Smooth muscle cell (in vitro differentiated cells): ENCODE results near the gene PCBP3. TPM values are rescaled to one million over a fixed set of nuclear protein-coding genes. Genes with fewer than 3 reads are reported as not detected.

Experiments
- DNase-seq: peaks from one replicate; lab custom pipeline; 2025; ENCODE audit not compliant: unreplicated experiment; lab: John Stamatoyannopoulos, UW
- H2AFZ ChIP-seq: fragments of 200-600 bp; sonication (generic); 2 replicates; pipeline ENCODE4 v1.6.0; 2016; ENCODE audit warnings: antibody characterized with exemption, low read depth, mild to moderate bottlenecking
- H3F3A ChIP-seq: fragments of 200-600 bp; sonication (generic); 2 replicates; pipeline ENCODE4 v1.6.0; 2017; ENCODE audit warnings: antibody characterized with exemption, low read depth
- H3K27ac ChIP-seq: fragments of 200-600 bp; sonication (generic); 2 replicates; pipeline ENCODE4 v1.5.1; 2016; ENCODE audit warnings: low read depth, mild to moderate bottlenecking
- H3K27me3 ChIP-seq: fragments of 200-600 bp; sonication (generic); 2 replicates; pipeline ENCODE4 v1.6.1; 2016; ENCODE audit warnings: low read depth, mild to moderate bottlenecking
- H3K36me3 ChIP-seq: fragments of 200-600 bp; sonication (generic); 2 replicates; pipeline ENCODE4 v1.5.1; 2016; ENCODE audit warnings: low read depth
- H3K4me1 ChIP-seq: fragments of 200-600 bp; sonication (generic); 2 replicates; pipeline ENCODE4 v1.5.1; 2016; ENCODE audit warnings: low read depth
- H3K4me2 ChIP-seq: fragments of 200-600 bp; sonication (generic); 2 replicates; pipeline ENCODE4 v1.6.0; 2016; ENCODE audit warnings: mild to moderate bottlenecking
- H3K4me3 ChIP-seq: fragments of 200-600 bp; sonication (generic); 2 replicates; pipeline ENCODE4 v1.5.1; 2016; ENCODE audit warnings: mild to moderate bottlenecking
- H3K79me2 ChIP-seq: fragments of 200-600 bp; sonication (generic); 2 replicates; pipeline ENCODE4 v1.6.0; 2016; ENCODE audit warnings: low read depth, mild to moderate bottlenecking
- H3K9ac ChIP-seq: fragments of 200-600 bp; sonication (generic); 2 replicates; pipeline ENCODE4 v1.6.0; 2016; ENCODE audit warnings: low read depth
- H3K9me3 ChIP-seq: fragments of 200-600 bp; sonication (generic); replicated peaks from 2 replicates; pipeline ENCODE4 v1.5.1; 2016; ENCODE audit warnings: low read depth
- H4K20me1 ChIP-seq: fragments of 200-600 bp; sonication (generic); 2 replicates; pipeline ENCODE4 v1.6.0; 2016; ENCODE audit warnings: low read depth
- CTCF ChIP-seq: fragments of 200-600 bp; sonication (generic); IDR thresholded peaks from 2 replicates; pipeline ENCODE4 v1.5.1; 2017; ENCODE audit warnings: borderline replicate concordance, mild to moderate bottlenecking, antibody characterized with exemption; ENCODE audit not compliant: insufficient read depth, poor library complexity, severe bottlenecking
- WGBS: methylation state at CpG from one replicate; pipeline ENCODE4 v1.1.7; 2016; ENCODE audit warnings: low lambda C conversion rate; 5-methylcytosine and 5-hydroxymethylcytosine counted together
- polyA plus RNA-seq: library from polyadenylated mRNA; unstranded; fragments of >200 nt; fragmentation: Nextera tagmentation; extraction: Ambion mirVana; gene quantifications from 2 replicates; pipeline ENCODE4 v1.2.1, GENCODE V29; 2016
- total RNA-seq: library from RNA; depleted of rRNA; stranded (reverse); fragments of >200 nt; gene quantifications from 2 replicates; pipeline ENCODE4 v1.2.3, GENCODE V29; 2014

Gene PCBP3
- total and polyA plus RNA-seq, 2 experiments from 2014 or later: 8.9 to 23.1 TPM

DNA sequence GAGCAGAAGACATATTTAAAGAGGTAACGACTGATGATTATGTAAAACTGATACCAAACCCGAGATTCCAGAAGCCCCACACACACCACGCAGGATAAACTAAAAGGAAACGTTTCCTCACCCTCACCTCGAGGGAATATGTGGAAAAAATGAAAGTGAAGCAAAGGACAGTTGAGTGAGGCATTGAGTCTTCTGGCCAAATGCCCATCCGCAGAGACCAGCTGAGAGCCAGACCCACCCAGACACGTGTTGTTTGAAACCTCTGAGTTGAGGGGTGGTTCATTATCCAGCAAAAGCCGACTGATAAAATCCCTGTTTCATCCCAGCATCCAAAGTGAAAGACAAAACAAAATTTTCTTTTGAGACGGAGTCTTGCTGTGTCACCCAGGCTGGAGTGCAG, 29.6 kb upstream of the PCBP3 start:
- Histone ChIP-seq H4K20me1 (no peaks in the 10 kb centered on the region), H3F3A (peaks cover 7% of the 10 kb centered on the region), H3K79me2 (no peaks in the 10 kb centered on the region), H3K9me3 (no peaks in the 10 kb centered on the region), H2AFZ (no peak overlapping the region), H3K4me3 (no peak overlapping the region), H3K36me3 (no peaks in the 10 kb centered on the region), H3K4me1 (peaks cover 11% of the 10 kb centered on the region), H3K27ac (peak overlapping the region; percentile 9), H3K4me2 (no peak overlapping the region), H3K9ac (no peak overlapping the region), H3K27me3 (no peaks in the 10 kb centered on the region)
- DNase-seq: no peak
- TF ChIP-seq CTCF: no peak
- WGBS: 63% methylated on average over 9 of the region's 9 CpGs

DNA sequence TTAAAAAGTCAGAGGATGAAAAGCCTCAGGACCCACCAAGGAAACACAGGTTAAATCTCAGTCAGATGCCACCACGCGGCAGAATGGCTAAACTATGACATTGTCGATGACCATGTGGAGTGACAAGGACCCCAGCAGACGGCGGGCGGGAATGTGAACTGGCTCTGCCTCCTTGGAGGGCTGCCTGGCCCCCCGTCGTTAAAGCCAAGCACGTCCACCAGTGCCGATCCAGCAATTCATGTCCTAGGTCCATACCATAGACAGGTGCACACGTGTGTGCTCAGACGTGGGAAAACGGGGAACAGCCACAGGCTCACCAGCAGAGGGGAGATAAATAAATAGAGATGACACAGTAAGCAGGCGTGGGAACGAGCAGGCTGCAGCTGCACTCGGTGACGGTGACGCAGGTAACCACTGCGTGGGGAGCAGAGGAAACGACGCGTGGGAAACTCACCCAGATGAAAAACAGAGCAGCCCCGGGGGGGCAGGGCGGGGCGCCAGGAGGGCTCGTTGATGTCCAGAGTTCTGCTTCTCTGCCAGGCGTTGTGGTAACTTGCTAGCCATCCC, 28.3 kb upstream of the PCBP3 start:
- Histone ChIP-seq H3K9me3 (no peaks in the 10 kb centered on the region), H3K36me3 (no peaks in the 10 kb centered on the region), H3K4me2 (no peak overlapping the region), H3K4me3 (no peak overlapping the region), H4K20me1 (no peaks in the 10 kb centered on the region), H3K4me1 (peaks cover 11% of the 10 kb centered on the region), H3K79me2 (no peaks in the 10 kb centered on the region), H3F3A (peaks cover 7% of the 10 kb centered on the region), H3K27me3 (no peaks in the 10 kb centered on the region), H2AFZ (no peak overlapping the region), H3K9ac (no peak overlapping the region), H3K27ac (no peak overlapping the region)
- 78% methylated on average over 27 of the region's 27 CpGs for WGBS
- TF ChIP-seq CTCF: no peak
- DNase-seq: no peak

- H3K4me2 ChIP-seq: peak overlapping the region; percentile 64
- no peaks in the 10 kb centered on the region for H3K27me3 ChIP-seq
- no peaks in the 10 kb centered on the region for H3K36me3 ChIP-seq
- TF ChIP-seq CTCF: no peak
- peaks cover 11% of the 10 kb centered on the region for H3K4me1 ChIP-seq
- WGBS: 70% methylated on average over 19 of the region's 19 CpGs
- H3K4me3 ChIP-seq: no peak overlapping the region
- H3F3A ChIP-seq: peaks cover 7% of the 10 kb centered on the region
- no peaks in the 10 kb centered on the region for H3K79me2 ChIP-seq
- peak overlapping the region; percentile 70 for H3K9ac ChIP-seq
- no peak for DNase-seq
- no peaks in the 10 kb centered on the region for H4K20me1 ChIP-seq
- no peak overlapping the region for H2AFZ ChIP-seq
- peak overlapping the region; percentile 94 for H3K27ac ChIP-seq
- no peaks in the 10 kb centered on the region for H3K9me3 ChIP-seq
Measured at GRCh38 chr21:45617021-45617921, 26.3 kb upstream of the PCBP3 start.
